Activated naive CD4-positive, alpha-beta T cell treated with anti-CD3 and anti-CD28 coated beads, Interleukin-2, amount 50 U/mL, for 24 hours (primary cell): ENCODE data around the gene AKAP13.

Experiments used
- H3K27ac Mint-ChIP-seq: one replicate; pipeline ENCODE4 v1.8.0; 2021; ENCODE audit warnings: mild to moderate bottlenecking, mixed read lengths
- H3K27me3 Mint-ChIP-seq: one replicate; pipeline ENCODE4 v1.8.0; 2021; ENCODE audit warnings: mixed read lengths
- H3K36me3 Mint-ChIP-seq: one replicate; pipeline ENCODE4 v1.8.0; 2021; ENCODE audit warnings: mixed read lengths
- H3K4me1 Mint-ChIP-seq: one replicate; pipeline ENCODE4 v1.8.0; 2021; ENCODE audit warnings: mixed read lengths
- H3K4me3 Mint-ChIP-seq: one replicate; pipeline ENCODE4 v1.8.0; 2021; ENCODE audit warnings: mild to moderate bottlenecking, mixed read lengths
- H3K9me3 Mint-ChIP-seq: one replicate; pipeline ENCODE4 v1.8.0; 2021; ENCODE audit warnings: mixed read lengths

Gene AKAP13

DNA sequence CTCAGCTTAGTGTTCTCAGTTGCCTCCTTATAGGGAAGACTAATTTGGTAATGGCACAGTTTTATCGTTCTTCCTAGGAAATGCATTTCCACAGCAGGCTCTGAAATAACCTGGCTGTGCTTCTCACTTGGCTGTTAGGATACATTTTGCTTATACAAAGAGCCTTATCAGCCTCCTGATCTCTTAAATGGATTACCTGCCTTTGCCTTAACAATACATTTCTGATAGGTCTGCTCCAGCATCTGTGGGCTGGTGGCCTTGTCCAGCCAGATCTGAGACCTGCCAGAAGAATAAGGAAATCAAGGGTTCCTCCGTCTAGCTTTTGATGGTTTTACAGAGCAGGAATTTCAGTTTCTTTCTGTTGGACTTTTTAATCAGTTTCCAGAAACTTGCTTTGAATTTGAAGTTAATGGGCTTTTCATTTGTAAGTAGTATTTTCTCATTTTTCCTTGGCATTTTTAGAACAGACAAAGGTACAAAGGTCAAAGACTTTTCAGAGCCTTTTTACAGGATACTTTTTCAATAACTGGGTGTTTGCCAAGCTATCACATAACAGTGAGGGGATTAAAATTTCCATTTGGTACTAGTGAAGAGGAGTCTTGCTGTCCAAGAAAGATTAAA is 116.3 kb downstream of the AKAP13 start:
- H3K4me1 Mint-ChIP-seq: peaks cover 85% of the 10 kb centered on the region
- H3K27me3 Mint-ChIP-seq: no peaks in the 10 kb centered on the region
- peaks cover 2% of the 10 kb centered on the region for H3K36me3 Mint-ChIP-seq
- no peaks in the 10 kb centered on the region for H3K9me3 Mint-ChIP-seq
- H3K4me3 Mint-ChIP-seq: no peak overlapping the region
- H3K27ac Mint-ChIP-seq: no peak overlapping the region

DNA sequence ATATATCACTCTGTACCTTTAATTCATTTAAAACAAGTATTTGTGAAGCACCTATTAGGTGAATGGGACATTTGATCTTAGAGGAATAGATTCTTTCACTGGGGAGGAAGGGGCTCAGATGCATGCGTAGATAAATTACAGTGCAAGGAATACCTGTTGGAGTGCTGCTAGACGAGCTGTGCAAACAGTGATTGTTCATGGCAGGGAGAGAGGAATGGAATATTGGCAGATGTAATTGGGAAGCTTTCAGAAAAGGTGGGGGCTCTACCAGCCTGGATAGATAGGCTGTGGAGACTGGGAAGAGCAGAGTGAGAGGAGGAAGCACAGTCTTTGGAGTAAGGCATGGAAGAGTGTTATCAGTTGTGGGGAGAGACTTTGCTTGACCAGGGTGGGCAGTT is 116.8 kb downstream of the AKAP13 start:
- Mint-ChIP-seq H3K27me3 (no peaks in the 10 kb centered on the region), H3K4me3 (peak overlapping the region; percentile 11), H3K27ac (no peak overlapping the region), H3K36me3 (peaks cover 2% of the 10 kb centered on the region), H3K9me3 (no peaks in the 10 kb centered on the region), H3K4me1 (peaks cover 86% of the 10 kb centered on the region)

DNA sequence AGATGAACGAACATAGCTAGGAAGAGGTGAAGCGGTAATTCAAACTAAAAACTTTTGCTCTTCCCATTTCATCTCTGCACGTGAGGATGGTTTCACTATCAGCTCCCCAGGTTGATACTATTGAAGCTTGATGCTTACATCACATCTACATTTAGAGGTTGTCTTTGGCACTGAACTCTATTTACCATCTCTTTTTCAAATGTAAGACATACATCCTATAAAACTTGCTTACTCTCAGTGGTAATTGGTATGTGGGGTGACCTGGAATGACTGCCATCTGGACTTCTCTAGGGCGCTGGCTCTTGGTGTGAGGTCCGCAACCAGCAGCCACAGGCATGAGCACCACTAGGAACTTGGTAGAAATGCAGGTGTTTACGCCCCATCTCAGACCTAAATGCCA is 118.1 kb downstream of the AKAP13 start:
- Mint-ChIP-seq H3K36me3 (peaks cover 2% of the 10 kb centered on the region), H3K4me1 (peaks cover 93% of the 10 kb centered on the region), H3K27ac (no peak overlapping the region), H3K27me3 (no peaks in the 10 kb centered on the region), H3K9me3 (no peaks in the 10 kb centered on the region), H3K4me3 (no peak overlapping the region)

DNA sequence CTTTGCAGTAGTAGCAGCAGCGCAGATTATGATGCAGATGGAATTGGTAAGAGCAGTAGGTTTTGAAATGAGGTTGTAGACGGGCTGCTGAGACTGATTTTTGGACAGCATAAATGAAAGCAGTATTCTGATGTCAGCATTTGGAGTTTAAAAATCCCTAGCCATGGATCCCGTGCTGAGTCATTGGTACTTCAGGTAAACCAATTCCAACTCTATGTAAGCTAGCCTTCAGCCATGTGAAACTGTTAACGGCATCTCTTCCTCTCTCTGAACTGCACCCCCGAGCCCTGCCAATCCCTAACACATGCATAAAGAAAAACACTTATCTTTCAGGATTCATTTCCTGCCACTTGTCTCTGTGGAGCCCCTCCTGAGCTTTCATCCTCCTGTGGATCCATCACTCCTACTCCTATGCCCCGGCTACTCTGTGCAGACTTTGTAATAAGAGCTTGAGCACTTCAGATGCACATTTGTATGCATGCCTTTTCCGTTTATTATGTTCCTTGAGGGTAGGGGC is 119.0 kb downstream of the AKAP13 start:
- H3K4me1 Mint-ChIP-seq: peaks cover 92% of the 10 kb centered on the region
- H3K4me3 Mint-ChIP-seq: peak overlapping the region; percentile 8
- H3K9me3 Mint-ChIP-seq: no peaks in the 10 kb centered on the region
- peak overlapping the region; percentile 52 for H3K27ac Mint-ChIP-seq
- peaks cover 2% of the 10 kb centered on the region for H3K36me3 Mint-ChIP-seq
- H3K27me3 Mint-ChIP-seq: no peaks in the 10 kb centered on the region

DNA sequence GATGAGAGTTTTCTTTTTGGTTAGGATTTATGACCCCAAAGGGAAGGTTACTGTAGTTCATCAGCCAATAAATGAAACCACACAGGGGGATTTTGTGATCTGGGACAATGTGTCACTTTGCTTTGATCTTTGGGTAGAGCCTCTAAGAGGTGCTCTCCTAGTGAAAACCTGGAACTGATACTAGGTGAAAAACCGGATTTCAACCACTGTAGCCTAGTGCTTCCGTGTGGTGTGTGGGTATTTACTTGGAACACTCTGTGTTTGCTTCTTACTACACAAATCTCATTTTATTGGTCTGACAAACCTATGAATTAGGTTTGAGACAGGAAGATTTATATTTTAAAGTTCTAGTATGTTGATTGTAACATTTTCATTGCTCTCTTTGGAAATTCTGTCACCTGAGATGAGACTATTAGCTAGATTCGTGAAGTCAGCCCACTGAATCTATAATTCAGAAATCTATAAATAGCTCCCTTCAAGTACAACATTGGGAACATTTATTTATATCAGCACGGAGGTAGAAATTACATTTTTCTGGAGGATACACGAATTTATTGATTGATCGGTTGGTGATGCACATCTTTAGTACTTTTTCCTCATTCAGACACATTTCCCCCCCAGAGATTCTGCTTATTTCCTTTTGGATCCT is 119.8 kb downstream of the AKAP13 start:
- no peak overlapping the region for H3K4me3 Mint-ChIP-seq
- peaks cover 91% of the 10 kb centered on the region for H3K4me1 Mint-ChIP-seq
- H3K27ac Mint-ChIP-seq: peak overlapping the region; percentile 59

DNA sequence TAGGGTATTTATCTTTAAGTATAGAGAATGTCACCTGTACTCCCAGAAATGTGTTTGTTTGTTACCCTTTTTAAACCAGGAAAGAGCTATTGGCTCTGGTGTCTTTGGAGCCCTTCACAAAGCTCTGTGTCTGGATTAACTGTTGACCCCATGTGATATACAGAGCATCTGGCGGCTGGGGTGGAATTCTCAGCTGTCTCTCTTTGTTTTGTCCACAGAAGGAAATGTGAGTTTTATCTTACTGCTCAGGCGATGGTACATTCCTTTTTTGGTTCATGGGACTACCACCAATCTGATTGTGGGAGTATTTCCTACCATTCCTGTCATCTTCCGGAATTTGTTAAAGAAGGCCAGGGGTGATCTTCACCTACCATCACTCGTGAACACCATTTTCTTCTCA is 120.3 kb downstream of the AKAP13 start:
- H3K4me1 Mint-ChIP-seq: peaks cover 87% of the 10 kb centered on the region
- H3K36me3 Mint-ChIP-seq: peaks cover 2% of the 10 kb centered on the region
- H3K27ac Mint-ChIP-seq: no peak overlapping the region
- H3K9me3 Mint-ChIP-seq: no peaks in the 10 kb centered on the region
- H3K27me3 Mint-ChIP-seq: no peaks in the 10 kb centered on the region
- no peak overlapping the region for H3K4me3 Mint-ChIP-seq

More for the DNA sequence above, 119.8 kb downstream of the AKAP13 start:
- H3K27me3 Mint-ChIP-seq: no peaks in the 10 kb centered on the region
- no peaks in the 10 kb centered on the region for H3K9me3 Mint-ChIP-seq
- H3K36me3 Mint-ChIP-seq: peaks cover 2% of the 10 kb centered on the region

DNA sequence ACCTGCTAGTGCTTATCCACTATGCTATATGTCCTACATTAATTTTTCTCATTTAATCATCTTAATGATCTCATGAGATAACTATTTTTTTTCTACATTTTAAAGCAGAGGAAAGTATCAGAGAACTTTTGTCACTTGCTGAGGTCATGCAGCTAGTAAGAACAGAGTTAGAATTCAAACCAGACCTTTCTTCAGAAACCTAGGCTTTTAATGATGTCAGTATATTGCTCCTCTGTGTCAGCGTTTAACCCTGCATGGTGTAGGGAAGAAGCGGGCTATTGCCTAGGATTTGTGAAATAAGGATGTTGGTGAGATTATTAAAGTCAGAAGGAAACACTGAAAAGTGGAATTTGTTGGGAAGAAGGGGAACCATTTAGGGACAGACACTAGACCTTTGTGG is 121.2 kb downstream of the AKAP13 start:
- H3K9me3 Mint-ChIP-seq: no peaks in the 10 kb centered on the region
- peaks cover 2% of the 10 kb centered on the region for H3K36me3 Mint-ChIP-seq
- peak overlapping the region; percentile 81 for H3K27ac Mint-ChIP-seq
- H3K4me1 Mint-ChIP-seq: peaks cover 83% of the 10 kb centered on the region
- no peak overlapping the region for H3K4me3 Mint-ChIP-seq
- no peaks in the 10 kb centered on the region for H3K27me3 Mint-ChIP-seq

DNA sequence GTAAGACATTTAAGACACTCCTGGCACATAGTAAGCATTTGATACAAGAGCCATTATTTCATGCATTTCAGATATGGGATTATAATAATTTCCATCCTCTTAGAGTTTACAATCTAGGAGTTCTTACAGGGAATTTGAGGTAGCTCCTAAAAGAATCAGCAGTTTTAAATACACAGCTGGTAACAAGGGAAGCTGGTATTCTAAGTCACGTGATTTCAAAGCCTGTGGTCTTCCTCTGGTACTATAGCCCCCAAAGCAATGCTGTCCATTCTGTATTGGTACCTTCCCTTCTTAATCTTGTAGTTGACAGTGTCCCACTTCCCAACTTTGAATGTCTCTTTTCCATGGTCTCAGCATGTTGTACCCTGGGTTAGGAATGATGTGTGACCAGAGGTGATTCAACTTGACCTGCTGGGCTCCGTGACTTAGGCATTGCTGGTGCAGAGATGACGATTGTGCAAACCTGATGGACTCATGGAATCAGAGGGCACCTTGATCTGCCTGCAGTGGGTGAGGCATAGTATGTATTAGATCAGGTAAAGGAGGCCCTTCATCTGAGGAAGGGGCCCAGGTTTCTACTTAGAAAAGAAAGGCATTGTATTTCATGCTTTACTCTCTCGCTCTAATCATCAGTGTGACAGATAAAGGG is 122.9 kb downstream of the AKAP13 start:
- Mint-ChIP-seq H3K27me3 (no peaks in the 10 kb centered on the region), H3K4me3 (no peak overlapping the region), H3K9me3 (no peaks in the 10 kb centered on the region), H3K36me3 (no peaks in the 10 kb centered on the region), H3K4me1 (peaks cover 71% of the 10 kb centered on the region), H3K27ac (peak overlapping the region; percentile 48)

DNA sequence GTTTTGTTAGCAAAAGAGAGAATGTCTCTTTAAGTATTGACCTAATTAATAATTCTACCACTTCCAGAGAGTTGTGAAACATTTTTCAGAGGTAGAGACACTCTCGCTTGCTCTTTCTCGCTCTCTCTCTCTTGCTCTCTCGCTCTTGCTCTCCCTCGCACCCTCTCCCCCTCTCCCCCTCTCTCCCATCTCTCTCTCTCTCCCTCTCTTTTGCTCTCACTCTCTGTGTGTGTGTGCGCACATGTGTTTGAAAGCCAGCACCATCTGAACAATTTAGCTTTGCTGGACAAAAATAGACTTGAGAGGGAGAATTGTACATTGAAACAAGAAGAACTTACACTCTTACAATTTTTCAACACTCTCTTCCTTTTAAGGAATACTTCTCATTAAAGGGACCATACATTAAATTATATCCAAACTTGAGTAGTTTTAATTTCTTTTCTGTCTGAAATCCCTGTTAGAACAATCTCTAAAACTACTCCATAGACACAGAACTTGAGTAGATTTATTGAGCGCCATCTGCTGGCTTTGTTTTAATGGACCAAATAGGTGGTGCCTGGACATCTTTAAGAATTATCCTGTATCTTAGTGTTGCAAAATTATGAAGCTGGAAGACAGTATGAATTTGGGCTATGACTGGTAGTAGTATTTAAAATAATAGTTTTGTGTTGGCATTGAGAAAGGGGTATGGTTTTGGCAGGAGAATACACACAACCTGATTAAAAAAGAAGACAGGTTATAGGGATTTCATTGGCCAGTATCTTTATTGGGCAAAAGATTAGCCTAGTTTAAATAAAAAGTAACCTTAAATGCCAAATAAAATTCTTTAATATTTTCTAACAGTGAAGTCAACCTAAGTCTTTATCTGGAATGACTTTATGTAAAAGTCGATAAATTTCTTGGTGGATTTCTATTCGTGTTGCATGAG is 124.6 kb downstream of the AKAP13 start:
- Mint-ChIP-seq H3K27ac (peak overlapping the region; percentile 47), H3K4me3 (no peak overlapping the region), H3K4me1 (peaks cover 66% of the 10 kb centered on the region), H3K9me3 (no peaks in the 10 kb centered on the region), H3K27me3 (no peaks in the 10 kb centered on the region), H3K36me3 (peaks cover 2% of the 10 kb centered on the region)

DNA sequence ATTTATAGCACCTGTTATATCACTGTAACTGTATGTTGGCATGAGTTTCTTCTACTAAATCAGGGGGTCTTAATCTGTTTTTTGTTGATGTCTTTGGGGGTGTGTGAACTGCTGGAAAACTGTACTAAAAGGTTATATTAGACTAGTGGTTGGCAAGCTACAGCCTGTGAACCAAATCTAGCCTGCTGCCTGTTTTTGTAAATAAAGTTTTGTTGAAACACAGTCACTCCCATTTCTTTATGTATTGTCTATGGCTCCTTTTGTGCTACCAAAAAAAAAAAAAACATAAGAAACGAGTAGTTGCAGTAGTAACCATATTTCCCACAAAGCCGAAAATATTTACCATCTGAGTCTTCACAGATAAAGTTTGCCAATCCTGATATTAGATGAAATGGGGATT is 126.7 kb downstream of the AKAP13 start:
- Mint-ChIP-seq H3K36me3 (peaks cover 4% of the 10 kb centered on the region), H3K4me3 (no peak overlapping the region), H3K4me1 (peaks cover 64% of the 10 kb centered on the region), H3K27ac (no peak overlapping the region), H3K27me3 (no peaks in the 10 kb centered on the region), H3K9me3 (no peaks in the 10 kb centered on the region)

DNA sequence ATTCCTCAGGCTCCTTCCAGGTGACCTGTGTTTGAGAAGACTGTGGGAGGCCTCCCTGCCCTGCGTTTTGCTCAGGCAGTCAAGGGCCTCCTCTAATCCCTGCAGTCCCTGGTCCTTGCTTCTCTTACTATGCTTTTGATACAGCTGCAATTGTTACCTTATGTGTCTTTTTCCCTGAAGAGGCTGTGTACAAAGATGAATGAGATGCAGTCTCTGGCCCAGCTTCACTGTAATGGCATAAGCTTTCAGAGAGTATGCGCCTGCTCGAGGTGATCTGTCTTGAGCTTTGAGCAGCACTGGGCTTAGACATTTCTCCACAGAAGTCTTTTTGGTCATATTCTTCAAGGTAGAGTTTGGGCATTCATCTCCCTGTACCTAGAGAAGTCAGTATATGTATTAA is 129.6 kb downstream of the AKAP13 start:
- Mint-ChIP-seq H3K27ac (no peak overlapping the region), H3K4me1 (peaks cover 65% of the 10 kb centered on the region), H3K4me3 (no peak overlapping the region), H3K36me3 (peaks cover 6% of the 10 kb centered on the region), H3K9me3 (no peaks in the 10 kb centered on the region), H3K27me3 (no peaks in the 10 kb centered on the region)

DNA sequence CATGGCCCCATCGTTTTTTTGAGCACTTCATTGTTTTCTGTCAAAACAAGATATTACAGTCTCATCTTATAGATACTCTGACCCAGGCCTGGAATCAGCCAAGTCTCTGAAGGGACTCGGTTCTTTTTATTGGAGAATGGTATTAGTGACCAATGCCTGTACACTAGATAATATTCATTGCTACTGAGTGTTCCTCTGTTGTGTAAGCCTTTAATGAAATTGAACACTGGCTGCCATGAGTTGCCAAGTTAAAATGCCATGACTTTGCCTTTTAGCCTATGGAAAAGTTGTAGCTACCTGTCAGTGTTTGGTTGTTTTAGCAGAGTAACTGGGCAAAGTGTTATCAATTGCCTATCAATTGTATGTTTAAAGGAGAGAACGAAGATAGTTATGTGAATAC is 134.0 kb downstream of the AKAP13 start:
- H3K4me1 Mint-ChIP-seq: peaks cover 79% of the 10 kb centered on the region
- H3K9me3 Mint-ChIP-seq: no peaks in the 10 kb centered on the region
- H3K27me3 Mint-ChIP-seq: no peaks in the 10 kb centered on the region
- peaks cover 5% of the 10 kb centered on the region for H3K36me3 Mint-ChIP-seq
- H3K27ac Mint-ChIP-seq: no peak overlapping the region
- H3K4me3 Mint-ChIP-seq: no peak overlapping the region

DNA sequence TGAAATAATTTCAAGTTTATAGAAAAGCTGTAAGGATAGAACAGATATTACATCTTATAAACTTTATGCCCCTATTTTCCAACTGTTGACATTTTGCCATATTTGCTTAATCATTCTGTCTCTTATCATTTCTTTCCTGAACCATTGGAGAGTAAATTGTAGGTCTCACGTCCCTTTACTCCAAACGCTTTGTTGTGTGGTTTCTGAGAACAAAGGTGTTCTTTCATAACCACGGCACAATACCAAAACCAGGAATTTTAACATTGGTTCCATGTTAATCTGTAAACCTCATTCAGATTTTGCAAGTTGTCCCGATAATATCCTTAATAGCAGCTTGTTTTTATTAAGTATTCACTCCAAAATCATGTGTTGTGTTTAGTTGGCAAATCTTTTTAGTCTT is 134.8 kb downstream of the AKAP13 start:
- no peak overlapping the region for H3K4me3 Mint-ChIP-seq
- no peaks in the 10 kb centered on the region for H3K9me3 Mint-ChIP-seq
- H3K27me3 Mint-ChIP-seq: no peaks in the 10 kb centered on the region
- peaks cover 5% of the 10 kb centered on the region for H3K36me3 Mint-ChIP-seq
- H3K4me1 Mint-ChIP-seq: peaks cover 74% of the 10 kb centered on the region
- no peak overlapping the region for H3K27ac Mint-ChIP-seq

DNA sequence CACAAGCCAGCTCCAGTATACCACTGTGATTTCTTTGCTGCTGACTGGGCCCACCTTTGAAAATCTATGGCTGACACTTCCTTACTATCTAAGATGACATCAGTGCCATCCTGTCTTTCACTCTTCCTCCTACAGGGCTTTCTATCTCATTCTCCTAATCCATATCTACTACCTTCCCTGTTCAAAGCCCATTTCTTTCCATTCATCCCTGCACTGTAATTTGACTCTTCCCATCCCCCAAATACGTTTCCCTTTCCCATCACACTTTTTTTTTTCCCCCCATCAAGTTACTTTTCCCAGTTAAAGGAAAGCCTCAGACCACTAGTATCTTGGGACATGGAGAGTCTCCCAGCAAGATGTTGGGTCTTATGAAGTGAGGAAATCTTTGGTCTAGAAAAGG is 136.7 kb downstream of the AKAP13 start:
- H3K27ac Mint-ChIP-seq: no peak overlapping the region
- H3K36me3 Mint-ChIP-seq: peaks cover 4% of the 10 kb centered on the region
- H3K9me3 Mint-ChIP-seq: no peaks in the 10 kb centered on the region
- peaks cover 68% of the 10 kb centered on the region for H3K4me1 Mint-ChIP-seq
- H3K4me3 Mint-ChIP-seq: no peak overlapping the region
- no peaks in the 10 kb centered on the region for H3K27me3 Mint-ChIP-seq

DNA sequence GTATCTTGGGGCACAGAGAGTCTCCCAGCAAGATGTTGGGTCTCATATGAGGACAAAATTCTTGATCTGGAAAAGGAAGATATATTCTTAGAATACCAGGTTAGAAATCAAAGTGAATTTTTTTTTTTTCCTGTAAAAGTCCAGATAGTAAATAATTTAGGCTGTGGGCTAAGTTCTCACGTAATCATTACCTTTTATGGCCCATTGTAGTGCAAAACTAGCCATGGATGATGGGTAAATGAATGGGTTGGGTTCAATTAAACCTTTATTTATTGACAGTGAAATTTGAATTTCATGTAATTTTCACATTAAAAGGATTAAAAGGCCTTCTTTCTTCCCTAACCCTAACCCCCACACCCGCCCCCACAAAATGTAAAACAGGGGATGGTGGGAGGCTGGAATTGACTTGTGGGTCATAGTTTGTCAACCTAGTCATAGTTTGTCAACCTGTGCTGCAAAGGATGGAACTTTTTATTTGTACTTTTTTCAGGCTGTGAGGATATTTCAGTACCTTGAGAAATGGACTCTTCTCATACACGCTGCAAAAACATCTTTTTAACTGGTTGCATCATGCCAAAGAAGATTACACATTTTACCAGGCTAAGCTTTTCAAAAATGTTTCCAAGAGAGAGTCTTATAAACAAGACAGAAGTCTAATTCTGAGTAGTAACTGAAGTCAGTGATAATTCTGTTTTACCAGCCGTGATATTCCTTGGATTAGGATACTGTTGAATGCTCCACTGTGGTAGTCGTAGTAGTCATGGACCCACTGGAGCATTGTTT is 138.8 kb downstream of the AKAP13 start:
- Mint-ChIP-seq H3K4me3 (no peak overlapping the region), H3K4me1 (peaks cover 62% of the 10 kb centered on the region), H3K36me3 (peaks cover 5% of the 10 kb centered on the region), H3K9me3 (no peaks in the 10 kb centered on the region), H3K27me3 (no peaks in the 10 kb centered on the region), H3K27ac (no peak overlapping the region)
